ENCODE data around the gene GSTT2B.

- TF ChIP-seq CTCF (IDR thresholded peaks at IDR 0.05) (no peak), POLR2A (IDR thresholded peaks at IDR 0.05) (no peak)
Observed at GRCh38 chr22:23909296-23909898, 51.6 kb downstream of the GSTT2B start.
